ENCODE results near the gene WDR53. TPM values are rescaled to one million over a fixed set of nuclear protein-coding genes. Genes with fewer than 3 reads are reported as not detected.
A peak's percentile ranks its signal among the peaks of the same experiment; 100 is the strongest.
"Not testable (repeated sequence)": the region's sequence is repeated elsewhere in the genome, so short reads cannot be mapped to it uniquely, and the experiment has no call there.

The WDR53 gene
- total RNA-seq, 1 donor from 2014 or later, result 8.4 TPM

GRCh38 chr3:196569003-196569516, 706 bp upstream of the WDR53 start:
- intact Hi-C loops (cut with DNase I), result loop anchor here (5.0 kb wide), 1 partner anchor 298 kb away; the partner anchor contains the start of gene SENP5
- peak; percentile 74 for DNase-seq (ENCODE audit: low spot score)

GRCh38 chr3:196563721-196564225, 4.6 kb downstream of the WDR53 start:
- intact Hi-C loops (cut with DNase I), result no loop called here
- DNase-seq (ENCODE audit: low spot score), result no peak

- intact Hi-C loops (cut with DNase I), result no loop called here
- DNase-seq (ENCODE audit: low spot score), result no peak
These were observed 8.5 kb downstream of the WDR53 start for GRCh38 chr3:196559826-196560225.

GRCh38 chr3:196558476-196558875, 9.9 kb downstream of the WDR53 start:
- DNase-seq (ENCODE audit: low spot score), result no peak

GRCh38 chr3:196557236-196557635, 11.1 kb downstream of the WDR53 start:
- DNase-seq (ENCODE audit: low spot score), result no peak
- intact Hi-C loops (cut with DNase I), result no loop called here

More at GRCh38 chr3:196558476-196558875, 9.9 kb downstream of the WDR53 start:
- intact Hi-C loops (cut with DNase I), result no loop called here

GRCh38 chr3:196555295-196555694, 13.1 kb downstream of the WDR53 start:
- DNase-seq (ENCODE audit: low spot score), result no peak
- intact Hi-C loops (cut with DNase I), result no loop called here

- DNase-seq (ENCODE audit: low spot score), result no peak
- intact Hi-C loops (cut with DNase I), result no loop called here
These were observed 14.1 kb downstream of the WDR53 start for GRCh38 chr3:196554205-196554604.

- DNase-seq (ENCODE audit: low spot score), result no peak
- intact Hi-C loops (cut with DNase I), result no loop called here
These were observed 14.8 kb downstream of the WDR53 start for GRCh38 chr3:196553551-196553950.

GRCh38 chr3:196552253-196552652, 16.1 kb downstream of the WDR53 start:
- DNase-seq (ENCODE audit: low spot score), result no peak
- intact Hi-C loops (cut with DNase I), result no loop called here

- intact Hi-C loops (cut with DNase I), result not testable (repeated sequence)
These were observed 18.2 kb downstream of the WDR53 start for GRCh38 chr3:196550172-196550571.

GRCh38 chr3:196549312-196549711, 19.0 kb downstream of the WDR53 start:
- intact Hi-C loops (cut with DNase I); DNase-seq (ENCODE audit: low spot score): not testable (repeated sequence)

More at GRCh38 chr3:196550172-196550571, 18.2 kb downstream of the WDR53 start:
- DNase-seq (ENCODE audit: low spot score), result not testable (repeated sequence)

- no peak for DNase-seq (ENCODE audit: low spot score)
- intact Hi-C loops (cut with DNase I), result no loop called here
These were observed 21.3 kb downstream of the WDR53 start for GRCh38 chr3:196547067-196547466.

- intact Hi-C loops (cut with DNase I), result no loop called here
- no peak for DNase-seq (ENCODE audit: low spot score)
These were observed 21.8 kb downstream of the WDR53 start for GRCh38 chr3:196546537-196546936.

- intact Hi-C loops (cut with DNase I), result no loop called here
- no peak for DNase-seq (ENCODE audit: low spot score)
These were observed 23.8 kb downstream of the WDR53 start for GRCh38 chr3:196544491-196544992.

GRCh38 chr3:196541684-196542445, 26.5 kb downstream of the WDR53 start:
- no peak for DNase-seq (ENCODE audit: low spot score)
- intact Hi-C loops (cut with DNase I), result no loop called here

- DNase-seq (ENCODE audit: low spot score), result no peak
- intact Hi-C loops (cut with DNase I), result loop anchor here (5.0 kb wide), 1 partner anchor 150 kb away; no protein-coding TSS in a partner anchor
These were observed 30.9 kb downstream of the WDR53 start for GRCh38 chr3:196537319-196537984.

GRCh38 chr3:196533260-196533681, 35.1 kb downstream of the WDR53 start:
- no peak for DNase-seq (ENCODE audit: low spot score)
- intact Hi-C loops (cut with DNase I), result no loop called here

GRCh38 chr3:196531418-196531817, 36.9 kb downstream of the WDR53 start:
- intact Hi-C loops (cut with DNase I), result no loop called here

GRCh38 chr3:196528639-196529233, 39.6 kb downstream of the WDR53 start:
- intact Hi-C loops (cut with DNase I), result no loop called here

More at GRCh38 chr3:196531418-196531817, 36.9 kb downstream of the WDR53 start:
- DNase-seq (ENCODE audit: low spot score), result no peak

GRCh38 chr3:196525141-196525540, 43.2 kb downstream of the WDR53 start:
- no peak for DNase-seq (ENCODE audit: low spot score)
- intact Hi-C loops (cut with DNase I), result no loop called here

More at GRCh38 chr3:196528639-196529233, 39.6 kb downstream of the WDR53 start:
- DNase-seq (ENCODE audit: low spot score), result peak; percentile 90
